GM21447 (cell line): ENCODE results near the gene THRAP3.

ENCODE experiments used
- ATAC-seq: cut with Tn5 transposase; IDR thresholded peaks from one replicate; pipeline ENCODE4 v1.9.1; 2021; ENCODE audit not compliant: unreplicated experiment

The THRAP3 gene

GRCh38 chr1:36349241-36349671 is 125.0 kb downstream of the THRAP3 start:
- ATAC-seq = peak; percentile 81

- no peak for ATAC-seq
Measured at GRCh38 chr1:36349839-36350238, 125.6 kb downstream of the THRAP3 start.

GRCh38 chr1:36350659-36351226 is 126.5 kb downstream of the THRAP3 start:
- no peak for ATAC-seq

- ATAC-seq = no peak
Measured at GRCh38 chr1:36351227-36351977, 127.2 kb downstream of the THRAP3 start.

- no peak for ATAC-seq
Measured at GRCh38 chr1:36352125-36352909, 128.1 kb downstream of the THRAP3 start.

- ATAC-seq = no peak
Measured at GRCh38 chr1:36352910-36353878, 129.0 kb downstream of the THRAP3 start.

- ATAC-seq = no peak
Measured at GRCh38 chr1:36354486-36354885, 130.2 kb downstream of the THRAP3 start.
